Spinal cord (tissue), 10 donors: Measurements from ENCODE around the gene RAC2. TPM values are rescaled to one million over a fixed set of nuclear protein-coding genes. Genes with fewer than 3 reads are reported as not detected.

Experiments used
- DNase-seq, 6 donors: peaks; one replicate each; pipeline versions ENCODE4 v3.0.0 to v3.0.0-alpha.2; 2013 to 2015; ENCODE audit warnings: low spot score in 6 of 6, low read depth in 4 of 6
- H3K27ac ChIP-seq: one replicate; pipeline ENCODE4 v1.5.1; 2013; ENCODE audit warnings: low read depth, low read length, control low read depth
- H3K27me3 ChIP-seq: one replicate; pipeline ENCODE4 v1.6.1; 2013; ENCODE audit warnings: low read length; ENCODE audit not compliant: control insufficient read depth, insufficient read depth
- H3K36me3 ChIP-seq: one replicate; pipeline ENCODE4 v1.6.1; 2013; ENCODE audit warnings: low read length; ENCODE audit not compliant: control insufficient read depth, insufficient read depth
- H3K4me1 ChIP-seq: one replicate; pipeline ENCODE4 v1.6.1; 2013; ENCODE audit warnings: low read length; ENCODE audit not compliant: control insufficient read depth, insufficient read depth
- H3K4me3 ChIP-seq: one replicate; pipeline ENCODE4 v1.5.1; 2013; ENCODE audit warnings: low read depth, low read length, control low read depth
- H3K9me3 ChIP-seq: one replicate; pipeline ENCODE4 v1.6.1; 2013; ENCODE audit warnings: low read length; ENCODE audit not compliant: control insufficient read depth, insufficient read depth
- WGBS: methylation state at CpG from one replicate; pipeline ENCODE4 v1.1.5; 2013; ENCODE audit warnings: missing lambda C conversion rate; ENCODE audit not compliant: insufficient coverage; 5-methylcytosine and 5-hydroxymethylcytosine counted together
- polyA plus RNA-seq, 2 donors: library from polyadenylated mRNA; unstranded; fragments of 120-200 nt; gene quantifications; one replicate each; pipeline ENCODE4 v1.2.1, GENCODE V29; 2013; ENCODE audit not compliant: insufficient read length in 2 of 2
- total RNA-seq, 2 donors: library from RNA; depleted of rRNA in 1 of 2; stranded (reverse); fragments of 120-200 nt in 1 of 2; fragments of >200 nt in 1 of 2; gene quantifications; one replicate each; pipeline versions ENCODE4 v1.2.3 to v1.2.4, GENCODE V29; 2013 to 2014
- donor health status: healthy.

Gene RAC2
- total and polyA plus RNA-seq, 4 donors, result 2.1 to 4.8 (median 2.7) TPM

- Histone ChIP-seq H3K4me1 (peaks cover 14% of the 10 kb centered on the region), H3K36me3 (no peaks in the 10 kb centered on the region), H3K27me3 (peaks cover 2% of the 10 kb centered on the region), H3K27ac (no peak overlapping the region), H3K4me3 (no peak overlapping the region), H3K9me3 (no peaks in the 10 kb centered on the region)
- WGBS, result 72% methylated on average over 2 of the region's 8 CpGs
- no peak for DNase-seq
These were observed 19.2 kb downstream of the RAC2 start for GRCh38 chr22:37224757-37225420.

- no peaks in the 10 kb centered on the region for H3K36me3 ChIP-seq
- 53% methylated on average over 3 of the region's 3 CpGs for WGBS
- peaks cover 9% of the 10 kb centered on the region for H3K4me1 ChIP-seq
- H3K27ac ChIP-seq, result no peak overlapping the region
- no peak overlapping the region for H3K4me3 ChIP-seq
- DNase-seq, result no peak
- H3K27me3 ChIP-seq, result peaks cover 2% of the 10 kb centered on the region
- no peaks in the 10 kb centered on the region for H3K9me3 ChIP-seq
These were observed 20.0 kb downstream of the RAC2 start for GRCh38 chr22:37223965-37224551.

- Histone ChIP-seq H3K4me3 (no peak overlapping the region), H3K9me3 (no peaks in the 10 kb centered on the region), H3K4me1 (no peaks in the 10 kb centered on the region), H3K36me3 (no peaks in the 10 kb centered on the region), H3K27me3 (peaks cover 2% of the 10 kb centered on the region), H3K27ac (no peak overlapping the region)
- no peak for DNase-seq
- 79% methylated on average over 6 of the region's 8 CpGs for WGBS
These were observed 21.6 kb downstream of the RAC2 start for GRCh38 chr22:37222440-37222971.

- no peaks in the 10 kb centered on the region for H3K36me3 ChIP-seq
- H3K27me3 ChIP-seq, result peaks cover 2% of the 10 kb centered on the region
- no peak overlapping the region for H3K27ac ChIP-seq
- 92% methylated on average over 7 of the region's 10 CpGs for WGBS
- H3K4me1 ChIP-seq, result no peaks in the 10 kb centered on the region
- no peak overlapping the region for H3K4me3 ChIP-seq
- no peaks in the 10 kb centered on the region for H3K9me3 ChIP-seq
- DNase-seq, result no peak
These were observed 22.4 kb downstream of the RAC2 start for GRCh38 chr22:37221424-37222333.

GRCh38 chr22:37220543-37220981 lies 23.5 kb downstream of the RAC2 start:
- H3K36me3 ChIP-seq, result no peaks in the 10 kb centered on the region
- no peak for DNase-seq
- H3K4me1 ChIP-seq, result no peaks in the 10 kb centered on the region
- H3K27me3 ChIP-seq, result peaks cover 2% of the 10 kb centered on the region
- no peaks in the 10 kb centered on the region for H3K9me3 ChIP-seq
- H3K4me3 ChIP-seq, result no peak overlapping the region
- no CpG with 5 or more reads among the region's 4 CpGs for WGBS
- H3K27ac ChIP-seq, result no peak overlapping the region

- Histone ChIP-seq H3K4me3 (no peak overlapping the region), H3K27me3 (no peaks in the 10 kb centered on the region), H3K9me3 (no peaks in the 10 kb centered on the region), H3K36me3 (no peaks in the 10 kb centered on the region), H3K27ac (no peak overlapping the region), H3K4me1 (no peaks in the 10 kb centered on the region)
- 100% methylated on average over 3 of the region's 6 CpGs for WGBS
- no peak for DNase-seq
These were observed 24.5 kb downstream of the RAC2 start for GRCh38 chr22:37219533-37219932.

- WGBS, result no CpG with 5 or more reads among the region's 7 CpGs
- Histone ChIP-seq H3K4me1 (no peaks in the 10 kb centered on the region), H3K4me3 (no peak overlapping the region), H3K9me3 (no peaks in the 10 kb centered on the region), H3K27me3 (no peaks in the 10 kb centered on the region), H3K36me3 (no peaks in the 10 kb centered on the region), H3K27ac (no peak overlapping the region)
- no peak for DNase-seq
These were observed 25.2 kb downstream of the RAC2 start for GRCh38 chr22:37218771-37219411.

GRCh38 chr22:37218399-37218770 lies 25.7 kb downstream of the RAC2 start:
- no peak for DNase-seq

GRCh38 chr22:37215890-37216289 lies 28.2 kb downstream of the RAC2 start:
- peaks cover 18% of the 10 kb centered on the region for H3K4me1 ChIP-seq
- no peak overlapping the region for H3K4me3 ChIP-seq
- WGBS, result 100% methylated on average over 1 of the region's 9 CpGs
- no peak for DNase-seq
- no peak overlapping the region for H3K27ac ChIP-seq
- H3K9me3 ChIP-seq, result no peaks in the 10 kb centered on the region
- H3K27me3 ChIP-seq, result peaks cover 3% of the 10 kb centered on the region
- H3K36me3 ChIP-seq, result no peaks in the 10 kb centered on the region

More at GRCh38 chr22:37218399-37218770, 25.7 kb downstream of the RAC2 start:
- peaks cover 2% of the 10 kb centered on the region for H3K27me3 ChIP-seq
- H3K27ac ChIP-seq, result no peak overlapping the region
- H3K9me3 ChIP-seq, result no peaks in the 10 kb centered on the region
- no peaks in the 10 kb centered on the region for H3K36me3 ChIP-seq
- 66% methylated on average over 3 of the region's 6 CpGs for WGBS
- no peaks in the 10 kb centered on the region for H3K4me1 ChIP-seq
- H3K4me3 ChIP-seq, result no peak overlapping the region
